HAP-1 (cell line): ENCODE results near the gene FEZ2.

Experiments
- DNase-seq, 2 experiments: peaks; one replicate each; pipeline ENCODE4 v3.0.0-alpha.2; 2016 to 2020; ENCODE audit warnings: low spot score in 2 of 2
- H3K27me3 ChIP-seq: fragments of 250-450 bp; sonication (Bioruptor Pico); 2 replicates; pipeline ENCODE4 v1.5.1; 2020; ENCODE audit warnings: low read depth, mild to moderate bottlenecking, moderate library complexity
- H3K36me3 ChIP-seq: fragments of 250-450 bp; sonication (Bioruptor Pico); replicated peaks from 2 replicates; pipeline ENCODE4 v1.5.1; 2020; ENCODE audit warnings: mild to moderate bottlenecking
- H3K4me1 ChIP-seq: fragments of 250-450 bp; sonication (Bioruptor Pico); 2 replicates; pipeline ENCODE4 v1.5.1; 2020; ENCODE audit warnings: mild to moderate bottlenecking
- H3K4me3 ChIP-seq: fragments of 250-450 bp; sonication (Bioruptor Pico); 2 replicates; pipeline ENCODE4 v1.5.1; 2020; ENCODE audit warnings: mild to moderate bottlenecking, moderate library complexity
- H3K9me3 ChIP-seq: fragments of 250-450 bp; sonication (Bioruptor Pico); 2 replicates; pipeline ENCODE4 v1.5.1; 2020; ENCODE audit warnings: mild to moderate bottlenecking, moderate library complexity
- in situ Hi-C: fragments of 300-500 bp; cut with MboI; formaldehyde crosslinking; loops from 3 replicates; pipeline ENCODE4 v1.14.3; 2020; ENCODE audit warnings: low sequenced_read_pairs, inconsistent platforms, mixed read lengths

FEZ2 gene

GRCh38 chr2:36578343-36579296 is 19.3 kb downstream of the FEZ2 start:
- peaks cover 58% of the 10 kb centered on the region for H3K36me3 ChIP-seq
- peaks cover 29% of the 10 kb centered on the region for H3K4me1 ChIP-seq

GRCh38 chr2:36577884-36578283 is 20.1 kb downstream of the FEZ2 start:
- Histone ChIP-seq H3K9me3 (no peaks in the 10 kb centered on the region), H3K4me1 (peaks cover 23% of the 10 kb centered on the region), H3K36me3 (peaks cover 59% of the 10 kb centered on the region), H3K27me3 (no peaks in the 10 kb centered on the region), H3K4me3 (no peak overlapping the region)
- in situ Hi-C loops: no loop called here
- DNase-seq: no peak

More at GRCh38 chr2:36578343-36579296, 19.3 kb downstream of the FEZ2 start:
- no peak overlapping the region for H3K4me3 ChIP-seq
- in situ Hi-C loops: no loop called here
- H3K27me3 ChIP-seq: no peaks in the 10 kb centered on the region
- no peaks in the 10 kb centered on the region for H3K9me3 ChIP-seq
- DNase-seq: no peak

- H3K36me3 ChIP-seq: peaks cover 39% of the 10 kb centered on the region
- H3K27me3 ChIP-seq: no peaks in the 10 kb centered on the region
- no peaks in the 10 kb centered on the region for H3K9me3 ChIP-seq
- peaks cover 9% of the 10 kb centered on the region for H3K4me1 ChIP-seq
- no peak for DNase-seq
- in situ Hi-C loops: no loop called here
- H3K4me3 ChIP-seq: no peak overlapping the region
These were observed 23.4 kb downstream of the FEZ2 start for GRCh38 chr2:36574560-36574959.

GRCh38 chr2:36573165-36573564 is 24.8 kb downstream of the FEZ2 start:
- H3K4me3 ChIP-seq: no peak overlapping the region
- no peak for DNase-seq
- H3K4me1 ChIP-seq: peaks cover 6% of the 10 kb centered on the region
- peaks cover 29% of the 10 kb centered on the region for H3K36me3 ChIP-seq
- no peaks in the 10 kb centered on the region for H3K9me3 ChIP-seq
- H3K27me3 ChIP-seq: no peaks in the 10 kb centered on the region
- in situ Hi-C loops: no loop called here

GRCh38 chr2:36572719-36573059 is 25.3 kb downstream of the FEZ2 start:
- H3K9me3 ChIP-seq: no peaks in the 10 kb centered on the region
- no peaks in the 10 kb centered on the region for H3K27me3 ChIP-seq
- peaks cover 24% of the 10 kb centered on the region for H3K36me3 ChIP-seq
- H3K4me3 ChIP-seq: no peak overlapping the region
- DNase-seq: no peak
- peaks cover 6% of the 10 kb centered on the region for H3K4me1 ChIP-seq
- in situ Hi-C loops: no loop called here

- in situ Hi-C loops: no loop called here
- Histone ChIP-seq H3K27me3 (no peaks in the 10 kb centered on the region), H3K9me3 (no peaks in the 10 kb centered on the region), H3K4me3 (no peak overlapping the region), H3K36me3 (peaks cover 20% of the 10 kb centered on the region), H3K4me1 (peaks cover 6% of the 10 kb centered on the region)
- no peak for DNase-seq
These were observed 25.8 kb downstream of the FEZ2 start for GRCh38 chr2:36572054-36572718.

- H3K27me3 ChIP-seq: no peaks in the 10 kb centered on the region
- 0 out of 2 replicates have a peak, but pooled peaks cover 2% of the 10 kb centered on the region for H3K4me1 ChIP-seq
- H3K4me3 ChIP-seq: no peak overlapping the region
- H3K9me3 ChIP-seq: no peaks in the 10 kb centered on the region
- in situ Hi-C loops: no loop called here
- no peak for DNase-seq
- peaks cover 13% of the 10 kb centered on the region for H3K36me3 ChIP-seq
These were observed 27.6 kb downstream of the FEZ2 start for GRCh38 chr2:36570416-36570815.

- DNase-seq: no peak
- Histone ChIP-seq H3K9me3 (no peaks in the 10 kb centered on the region), H3K4me1 (0 out of 2 replicates have a peak, but pooled peaks cover 2% of the 10 kb centered on the region), H3K36me3 (peaks cover 12% of the 10 kb centered on the region), H3K27me3 (no peaks in the 10 kb centered on the region), H3K4me3 (no peak overlapping the region)
- in situ Hi-C loops: no loop called here
These were observed 28.6 kb downstream of the FEZ2 start for GRCh38 chr2:36569267-36569856.

- Histone ChIP-seq H3K9me3 (no peaks in the 10 kb centered on the region), H3K4me3 (no peak overlapping the region), H3K36me3 (peaks cover 6% of the 10 kb centered on the region), H3K27me3 (no peaks in the 10 kb centered on the region), H3K4me1 (0 out of 2 replicates have a peak, but pooled peaks cover 2% of the 10 kb centered on the region)
- no peak for DNase-seq
- in situ Hi-C loops: no loop called here
These were observed 29.3 kb downstream of the FEZ2 start for GRCh38 chr2:36568516-36569246.

- no peak for DNase-seq
- H3K4me3 ChIP-seq: no peak overlapping the region
- H3K4me1 ChIP-seq: no peaks in the 10 kb centered on the region
- H3K9me3 ChIP-seq: no peaks in the 10 kb centered on the region
- H3K27me3 ChIP-seq: no peaks in the 10 kb centered on the region
- no peaks in the 10 kb centered on the region for H3K36me3 ChIP-seq
- in situ Hi-C loops: no loop called here
These were observed 30.1 kb downstream of the FEZ2 start for GRCh38 chr2:36567711-36568408.

GRCh38 chr2:36566887-36567286 is 31.1 kb downstream of the FEZ2 start:
- in situ Hi-C loops: no loop called here
- no peak overlapping the region for H3K4me3 ChIP-seq
- no peaks in the 10 kb centered on the region for H3K27me3 ChIP-seq
- peaks cover 1% of the 10 kb centered on the region; the same call in 1 of the 2 replicates for H3K4me1 ChIP-seq
- no peaks in the 10 kb centered on the region; the same call in 1 of the 2 replicates for H3K36me3 ChIP-seq
- DNase-seq: no peak
- no peaks in the 10 kb centered on the region for H3K9me3 ChIP-seq

GRCh38 chr2:36565712-36566111 is 32.3 kb downstream of the FEZ2 start:
- Histone ChIP-seq H3K4me3 (no peak overlapping the region), H3K36me3 (no peaks in the 10 kb centered on the region; the same call in 1 of the 2 replicates), H3K4me1 (peaks cover 5% of the 10 kb centered on the region; the same call in 1 of the 2 replicates), H3K27me3 (no peaks in the 10 kb centered on the region), H3K9me3 (no peaks in the 10 kb centered on the region)
- no peak for DNase-seq
- in situ Hi-C loops: no loop called here
